Ishikawa (cell line): ENCODE data around the gene FRMD4B.

Source experiments
- CEBPB ChIP-seq: IDR thresholded peaks from 2 replicates; pipeline ENCODE4 v1.6.1; 2012
- CREB1 ChIP-seq: IDR thresholded peaks from 2 replicates; pipeline ENCODE4 v1.6.1; 2012; ENCODE audit warnings: low read depth
- EGR1 ChIP-seq: IDR thresholded peaks from 2 replicates; pipeline ENCODE4 v1.6.1; 2012
- FOXM1 ChIP-seq: IDR thresholded peaks from 2 replicates; pipeline ENCODE4 v1.6.1; 2012; ENCODE audit warnings: low read depth, borderline replicate concordance
- RAD21 ChIP-seq: IDR thresholded peaks from 2 replicates; pipeline ENCODE4 v1.6.1; 2012; ENCODE audit warnings: low read depth
- TAF1 ChIP-seq: IDR thresholded peaks from 2 replicates; pipeline ENCODE4 v1.6.1; 2012; ENCODE audit warnings: low read depth, mild to moderate bottlenecking
- YY1 ChIP-seq: IDR thresholded peaks from 2 replicates; pipeline ENCODE4 v1.6.1; 2012; ENCODE audit warnings: low read depth
- TF ChIP-seq, protein P1 (sequence below): IDR thresholded peaks from 2 replicates; pipeline ENCODE4 v1.6.1; 2012

DNA sequence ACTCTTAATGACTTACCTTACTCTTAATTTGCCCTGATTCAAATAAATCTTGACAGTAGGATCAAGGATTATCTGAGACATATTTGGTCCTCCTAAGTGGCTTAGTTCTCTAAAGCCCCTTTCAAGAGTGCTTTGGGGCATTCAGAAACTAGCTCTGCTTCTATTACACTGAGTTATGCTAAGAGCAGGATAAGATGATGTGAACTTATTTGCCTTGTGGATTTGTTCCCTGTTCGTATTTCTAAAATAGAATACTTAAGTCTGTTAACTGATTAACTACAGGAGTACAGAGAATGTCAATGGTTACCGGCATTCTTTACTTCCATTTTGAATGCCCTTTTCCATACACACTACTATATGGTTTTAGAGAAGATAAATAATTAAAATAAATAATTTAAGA, 14.8 kb upstream of the FRMD4B start:
- TF ChIP-seq, protein P1, sequence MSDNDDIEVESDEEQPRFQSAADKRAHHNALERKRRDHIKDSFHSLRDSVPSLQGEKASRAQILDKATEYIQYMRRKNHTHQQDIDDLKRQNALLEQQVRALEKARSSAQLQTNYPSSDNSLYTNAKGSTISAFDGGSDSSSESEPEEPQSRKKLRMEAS = no peak
- TF ChIP-seq FOXM1 (no peak), EGR1 (no peak), YY1 (no peak), TAF1 (no peak), CEBPB (no peak), RAD21 (no peak), CREB1 (no peak)
